ENCODE results near the gene EFHC1. TPM values are rescaled to one million over a fixed set of nuclear protein-coding genes. Genes with fewer than 3 reads are reported as not detected.

EFHC1 gene
- polyA plus RNA-seq, 1 donor from 2014 or later, result 173 TPM

GRCh38 chr6:52512199-52512598 lies 92.1 kb downstream of the EFHC1 start:
- H3K9ac ChIP-seq (ENCODE audit: low read length), result no peak overlapping the region
- H3K27me3 ChIP-seq (ENCODE audit: insufficient read depth, low read depth, low read length), result no peaks in the 10 kb centered on the region
- no peaks in the 10 kb centered on the region for H4K20me1 ChIP-seq (ENCODE audit: insufficient read depth)
- no peaks in the 10 kb centered on the region for H3F3A ChIP-seq (ENCODE audit: insufficient read depth, low read length, poor library complexity, severe bottlenecking)
- no peak overlapping the region for H3K4me3 ChIP-seq (ENCODE audit: low read length)
- H3K36me3 ChIP-seq (ENCODE audit: insufficient read depth, low read length), result no peaks in the 10 kb centered on the region
- H3K27ac ChIP-seq (ENCODE audit: low read length), result no peak overlapping the region
- H3K79me2 ChIP-seq (replicated peaks; ENCODE audit: insufficient read depth, low read length), result no peaks in the 10 kb centered on the region
- H2AFZ ChIP-seq (ENCODE audit: low read depth, low read length), result no peak overlapping the region
- H3K9me2 ChIP-seq (ENCODE audit: insufficient read depth, low read length), result no peaks in the 10 kb centered on the region
- TF ChIP-seq TAF1 (IDR thresholded peaks at IDR 0.05; ENCODE audit: low read depth), result no peak
- no peak for TF ChIP-seq SMC3 (conservative IDR thresholded peaks at IDR 0.05; ENCODE audit: poor library complexity)
- TF ChIP-seq MXI1 (conservative IDR thresholded peaks at IDR 0.05; ENCODE audit: poor library complexity, severe bottlenecking), result no peak
- no peak for TF ChIP-seq REST (IDR thresholded peaks at IDR 0.05; ENCODE audit: borderline replicate concordance)
- TF ChIP-seq EP300 (conservative IDR thresholded peaks at IDR 0.05; ENCODE audit: poor library complexity, severe bottlenecking), result no peak
- no peak for TF ChIP-seq RAD21 (conservative IDR thresholded peaks at IDR 0.05)
- TF ChIP-seq EZH2 (IDR thresholded peaks at IDR 0.05; ENCODE audit: borderline replicate concordance, insufficient read depth, low read length, poor library complexity, severe bottlenecking), result no peak
- no peak for TF ChIP-seq CTCF (IDR thresholded peaks at IDR 0.05; ENCODE audit: poor library complexity, severe bottlenecking)
- TF ChIP-seq POLR2AphosphoS5 (IDR thresholded peaks at IDR 0.05), result no peak
- no peaks in the 10 kb centered on the region for H3K9me3 ChIP-seq (ENCODE audit: low read length)
- no peak overlapping the region for H3K4me2 ChIP-seq (ENCODE audit: low read length)

- Histone ChIP-seq H3K27ac (ENCODE audit: low read length) (no peak overlapping the region), H3K79me2 (replicated peaks; ENCODE audit: insufficient read depth, low read length) (no peaks in the 10 kb centered on the region), H2AFZ (ENCODE audit: low read depth, low read length) (no peak overlapping the region), H3K4me2 (ENCODE audit: low read length) (no peak overlapping the region), H3F3A (ENCODE audit: insufficient read depth, low read length, poor library complexity, severe bottlenecking) (no peaks in the 10 kb centered on the region), H3K4me3 (ENCODE audit: low read length) (no peak overlapping the region), H3K9me2 (ENCODE audit: insufficient read depth, low read length) (no peaks in the 10 kb centered on the region), H3K36me3 (ENCODE audit: insufficient read depth, low read length) (no peaks in the 10 kb centered on the region), H3K9me3 (ENCODE audit: low read length) (no peaks in the 10 kb centered on the region), H4K20me1 (ENCODE audit: insufficient read depth) (no peaks in the 10 kb centered on the region), H3K9ac (ENCODE audit: low read length) (no peak overlapping the region), H3K27me3 (ENCODE audit: insufficient read depth, low read depth, low read length) (no peaks in the 10 kb centered on the region)
- TF ChIP-seq CTCF (IDR thresholded peaks at IDR 0.05; ENCODE audit: poor library complexity, severe bottlenecking), result no peak
- TF ChIP-seq TAF1 (IDR thresholded peaks at IDR 0.05; ENCODE audit: low read depth), result no peak
- TF ChIP-seq EZH2 (IDR thresholded peaks at IDR 0.05; ENCODE audit: borderline replicate concordance, insufficient read depth, low read length, poor library complexity, severe bottlenecking), result no peak
Measured at GRCh38 chr6:52513464-52513863, 93.3 kb downstream of the EFHC1 start.

Data from neural cell (in vitro differentiated cells).